A549 (cell line): ENCODE data around the gene TUBA1B.

ENCODE experiments used
- CEBPB ChIP-seq, 2 experiments: fragments of >200 bp in 1 of 2; sonication (Bioruptor Twin) in 1 of 2; formaldehyde crosslinking in 1 of 2; IDR thresholded peaks; 2 replicates each; pipeline ENCODE4 v1.6.1; 2012 to 2016
- TF ChIP-seq, protein P1 (sequence below): fragments of >200 bp; sonication (Bioruptor Twin); formaldehyde crosslinking; IDR thresholded peaks from 3 replicates; pipeline ENCODE4 v1.5.1; 2016

DNA sequence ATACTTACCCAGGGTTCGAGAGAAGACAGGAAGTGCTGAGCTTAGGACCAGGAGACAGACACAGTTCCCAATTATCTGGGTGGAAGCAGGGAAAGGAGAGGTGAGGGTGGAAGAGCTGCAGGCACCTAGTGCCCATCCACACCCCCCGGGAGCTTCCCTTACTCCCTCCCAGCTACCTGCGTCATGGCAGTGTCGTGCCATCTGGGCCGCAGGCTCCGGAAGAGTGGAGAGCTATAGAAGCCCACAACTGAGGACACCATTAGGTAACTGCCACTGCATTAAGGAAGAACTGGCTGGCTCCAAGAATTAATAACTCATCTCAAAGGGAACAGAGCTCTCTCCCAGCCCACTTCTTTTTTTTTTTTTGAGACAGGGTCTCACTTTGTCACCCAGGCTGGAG is 30.8 kb downstream of the TUBA1B start:
- TF ChIP-seq, protein P1, sequence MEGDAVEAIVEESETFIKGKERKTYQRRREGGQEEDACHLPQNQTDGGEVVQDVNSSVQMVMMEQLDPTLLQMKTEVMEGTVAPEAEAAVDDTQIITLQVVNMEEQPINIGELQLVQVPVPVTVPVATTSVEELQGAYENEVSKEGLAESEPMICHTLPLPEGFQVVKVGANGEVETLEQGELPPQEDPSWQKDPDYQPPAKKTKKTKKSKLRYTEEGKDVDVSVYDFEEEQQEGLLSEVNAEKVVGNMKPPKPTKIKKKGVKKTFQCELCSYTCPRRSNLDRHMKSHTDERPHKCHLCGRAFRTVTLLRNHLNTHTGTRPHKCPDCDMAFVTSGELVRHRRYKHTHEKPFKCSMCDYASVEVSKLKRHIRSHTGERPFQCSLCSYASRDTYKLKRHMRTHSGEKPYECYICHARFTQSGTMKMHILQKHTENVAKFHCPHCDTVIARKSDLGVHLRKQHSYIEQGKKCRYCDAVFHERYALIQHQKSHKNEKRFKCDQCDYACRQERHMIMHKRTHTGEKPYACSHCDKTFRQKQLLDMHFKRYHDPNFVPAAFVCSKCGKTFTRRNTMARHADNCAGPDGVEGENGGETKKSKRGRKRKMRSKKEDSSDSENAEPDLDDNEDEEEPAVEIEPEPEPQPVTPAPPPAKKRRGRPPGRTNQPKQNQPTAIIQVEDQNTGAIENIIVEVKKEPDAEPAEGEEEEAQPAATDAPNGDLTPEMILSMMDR: no peak
- TF ChIP-seq CEBPB (IDR thresholded peaks at IDR 0.05): no peak
